B cell (primary cell): ENCODE results near the gene SDK2. TPM values are rescaled to one million over a fixed set of nuclear protein-coding genes. Genes with fewer than 3 reads are reported as not detected.

Experiments
- ATAC-seq: fragments of 200-7000 bp; cut with Tn5 transposase; one replicate; pipeline ENCODE4 v1.10.0; 2021; ENCODE audit warnings: low read depth, mild to moderate bottlenecking, moderate number of reproducible peaks, moderate library complexity
- CTCF ChIA-PET: fragments of 350-600 bp; sonication (Branson Sonifier 250); formaldehyde crosslinking; loops from one replicate; lab custom pipeline; 2021; ENCODE audit warnings: antibody characterized with exemption, inconsistent platforms; lab: Charles Lee
- POLR2A ChIA-PET: fragments of 350-600 bp; sonication (Branson Sonifier 250); formaldehyde crosslinking; loops from one replicate; lab custom pipeline; 2021; ENCODE audit warnings: antibody characterized with exemption; lab: Charles Lee
- DNase-seq: peaks from one replicate; pipeline ENCODE4 v3.0.0; 2013
- H2AFZ ChIP-seq: 2 replicates; pipeline ENCODE4 v1.6.1; 2012; ENCODE audit warnings: mild to moderate bottlenecking, low read depth, low read length; ENCODE audit not compliant: insufficient read depth, poor library complexity, severe bottlenecking
- H3K27ac ChIP-seq, 2 donors: 1 replicate in 1 of 2; 2 replicates in 1 of 2; pipeline ENCODE4 v1.5.1; 2012 to 2013; ENCODE audit warnings: low read length in 2 of 2, mild to moderate bottlenecking in 2 of 2, moderate library complexity in 1 of 2
- H3K27me3 ChIP-seq, 4 experiments: fragments of 200-600 bp in 1 of 4; sonication (generic) in 1 of 4; replicated peaks in 1 of 4; 1 replicate in 2 of 4; 2 replicates in 2 of 4; pipeline versions ENCODE4 v1.6.1 to v1.7.0; 2013 to 2016; ENCODE audit warnings: low read length in 3 of 4, mild to moderate bottlenecking in 2 of 4, mixed read lengths in 1 of 4, moderate library complexity in 1 of 4; ENCODE audit not compliant: insufficient read depth in 4 of 4, control insufficient read depth in 3 of 4; ENCODE audit errors: control extremely low read depth in 1 of 4
- H3K36me3 ChIP-seq, 2 experiments: replicated peaks in 1 of 2; 1 replicate in 1 of 2; 2 replicates in 1 of 2; pipeline versions ENCODE4 v1.6.1 to v1.7.1; 2013; ENCODE audit warnings: low read length in 1 of 2; ENCODE audit not compliant: insufficient read depth in 2 of 2, control insufficient read depth in 1 of 2; ENCODE audit errors: control extremely low read depth in 1 of 2, extremely low read depth in 1 of 2
- H3K4me1 ChIP-seq, 2 donors: fragments of 200-600 bp in 1 of 2; sonication (generic) in 1 of 2; 1 replicate in 1 of 2; 2 replicates in 1 of 2; pipeline versions ENCODE4 v1.5.1 to v1.6.1; 2013 to 2017; ENCODE audit warnings: low read length in 2 of 2; ENCODE audit not compliant: control insufficient read depth in 2 of 2, insufficient read depth in 2 of 2
- H3K4me2 ChIP-seq: replicated peaks from 2 replicates; pipeline ENCODE3; 2012; ENCODE audit warnings: mild to moderate bottlenecking, low read depth, low read length; ENCODE audit not compliant: poor library complexity, severe bottlenecking
- H3K4me3 ChIP-seq, 5 experiments: fragments of 200-600 bp in 1 of 5; sonication (generic) in 1 of 5; 1 replicate in 3 of 5; 2 replicates in 2 of 5; pipeline versions ENCODE4 v1.5.1 to v1.7.0; 2011 to 2016; ENCODE audit warnings: low read length in 4 of 5, mild to moderate bottlenecking in 4 of 5, low read depth in 2 of 5, control low read depth in 1 of 5, moderate library complexity in 1 of 5; ENCODE audit not compliant: insufficient read depth in 1 of 5; ENCODE audit errors: control extremely low read depth in 1 of 5, extremely low read depth in 1 of 5
- H3K79me2 ChIP-seq: fragments of 200-600 bp; sonication (generic); one replicate; pipeline ENCODE4 v1.6.0; 2016; ENCODE audit warnings: low read length; ENCODE audit not compliant: control insufficient read depth, insufficient read depth
- H3K9ac ChIP-seq: fragments of 200-600 bp; sonication (generic); 2 replicates; pipeline ENCODE4 v1.6.1; 2017; ENCODE audit warnings: mild to moderate bottlenecking, low read length, moderate library complexity
- H3K9me3 ChIP-seq, 3 donors: one replicate each; pipeline versions ENCODE4 v1.6.1 to v1.7.1; 2013; ENCODE audit warnings: low read length in 2 of 3; ENCODE audit not compliant: control insufficient read depth in 2 of 3, insufficient read depth in 1 of 3; ENCODE audit errors: control extremely low read depth in 1 of 3
- H4K20me1 ChIP-seq: 2 replicates; pipeline ENCODE4 v1.6.0; 2012; ENCODE audit warnings: mild to moderate bottlenecking, low read length; ENCODE audit not compliant: insufficient read depth, control insufficient read depth, poor library complexity, severe bottlenecking
- H3K27ac Mint-ChIP-seq: one replicate; pipeline ENCODE4 v1.8.0; 2021; ENCODE audit warnings: mixed read lengths
- H3K27me3 Mint-ChIP-seq: one replicate; pipeline ENCODE4 v1.8.0; 2021; ENCODE audit warnings: mixed read lengths
- H3K4me1 Mint-ChIP-seq: one replicate; pipeline ENCODE4 v1.8.0; 2021; ENCODE audit warnings: mixed read lengths
- H3K4me3 Mint-ChIP-seq: one replicate; pipeline ENCODE4 v1.8.0; 2021; ENCODE audit warnings: mixed read lengths
- H3K9me3 Mint-ChIP-seq: one replicate; pipeline ENCODE4 v1.8.0; 2022; ENCODE audit warnings: mixed read lengths; ENCODE audit not compliant: insufficient read depth
- CTCF ChIP-seq: fragments of 200-600 bp; IDR thresholded peaks from one replicate; pipeline ENCODE4 v1.8.0; 2022; ENCODE audit warnings: antibody characterized with exemption, mild to moderate bottlenecking
- EZH2 ChIP-seq: IDR thresholded peaks from 2 replicates; pipeline ENCODE4 v1.6.1; 2012; ENCODE audit warnings: borderline replicate concordance, low read depth, mild to moderate bottlenecking, moderate library complexity, low read length; ENCODE audit not compliant: insufficient read depth, poor library complexity, severe bottlenecking
- WGBS: methylation state at CpG from one replicate; pipeline ENCODE4 v1.1.5; 2013; ENCODE audit warnings: missing lambda C conversion rate; ENCODE audit not compliant: insufficient coverage; 5-methylcytosine and 5-hydroxymethylcytosine counted together
- intact Hi-C: fragments of 100-400 bp; cut with micrococcal nuclease; formaldehyde crosslinking; loops from one replicate; pipeline ENCODE4 v1.10.0; 2022
- polyA plus RNA-seq: library from polyadenylated mRNA; depleted of rRNA; stranded (reverse); fragments of >200 nt; gene quantifications from 2 replicates; pipeline ENCODE4 v1.2.3, GENCODE V29; 2012
- total RNA-seq, 2 donors: library from RNA; stranded (reverse); fragments of 120-200 nt in 1 of 2; gene quantifications; 1 replicate in 1 of 2; 2 replicates in 1 of 2; pipeline versions ENCODE4 v1.2.3 to v1.2.4, GENCODE V29; 2013 to 2022

Gene SDK2
- total and polyA plus RNA-seq, 2 donors (not counting 1 experiment from before 2014, with no cell fraction given), result 3.2 to 13.0 TPM

GRCh38 chr17:73635101-73635817 is 9.0 kb downstream of the SDK2 start:
- ChIA-PET CTCF (interaction anchor here (1.1 to 1.8 kb wide), 4 partner anchors 9 to 75 kb away, joined by 3 to 5 read pairs (median 4); partner anchors contain the start of gene SDK2), POLR2A (no interaction called here)
- 92% methylated on average over 8 of the region's 12 CpGs for WGBS
- H3K27ac Mint-ChIP-seq, result no peak overlapping the region
- no peak for ATAC-seq
- H3K27me3 ChIP-seq, result no peaks in the 10 kb centered on the region
- no peak overlapping the region for H3K9ac ChIP-seq
- peaks cover 92% of the 10 kb centered on the region for H3K79me2 ChIP-seq
- no peak for TF ChIP-seq EZH2
- TF ChIP-seq CTCF, result no peak
- peaks cover 43% of the 10 kb centered on the region for H4K20me1 ChIP-seq
- H3K9me3 Mint-ChIP-seq, result no peaks in the 10 kb centered on the region
- H3K4me3 ChIP-seq, result no peak overlapping the region
- H2AFZ ChIP-seq, result no peak overlapping the region
- peaks cover 0 to 4% of the 10 kb centered on the region in 2 experiments for H3K36me3 ChIP-seq
- intact Hi-C loops, result no loop called here
- no peak overlapping the region for H3K27ac ChIP-seq
- DNase-seq, result no peak
- H3K27me3 Mint-ChIP-seq, result no peaks in the 10 kb centered on the region
- no peak overlapping the region for H3K4me3 Mint-ChIP-seq
- H3K4me1 Mint-ChIP-seq, result peaks cover 10% of the 10 kb centered on the region
- peaks cover 0 to 3% (median 0%) of the 10 kb centered on the region in 3 donors for H3K9me3 ChIP-seq
- no peak overlapping the region for H3K4me2 ChIP-seq
- no peaks in the 10 kb centered on the region for H3K4me1 ChIP-seq

DNA sequence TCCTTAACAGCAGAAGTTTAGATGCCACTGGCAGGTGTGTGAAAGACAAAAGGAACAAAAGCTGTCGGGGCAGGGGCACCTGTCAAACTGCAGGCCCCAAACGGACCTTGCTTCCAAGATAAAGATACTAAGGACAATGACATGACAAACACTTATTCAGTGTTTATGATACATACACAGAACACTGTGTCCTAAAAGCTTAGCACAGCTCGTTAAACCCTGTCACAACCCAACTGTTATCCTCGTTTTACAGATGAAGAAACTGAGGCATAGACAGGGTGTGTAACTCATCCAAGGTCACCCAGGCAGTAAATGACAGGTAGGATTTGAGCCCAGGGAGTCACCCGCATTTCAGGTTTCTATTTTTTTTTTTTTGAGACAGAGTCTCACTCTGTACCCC is 9.6 kb downstream of the SDK2 start:
- POLR2A ChIA-PET, result no interaction called here
- 95% methylated on average over 4 of the region's 5 CpGs for WGBS
- no peak overlapping the region for H3K27ac Mint-ChIP-seq
- DNase-seq (no peak), ATAC-seq (no peak)
- H3K27me3 Mint-ChIP-seq, result no peaks in the 10 kb centered on the region
- Histone ChIP-seq H3K27me3 (no peaks in the 10 kb centered on the region), H2AFZ (no peak overlapping the region), H3K36me3 (peaks cover 0 to 4% of the 10 kb centered on the region in 2 experiments), H3K9ac (no peak overlapping the region), H3K4me1 (no peaks in the 10 kb centered on the region), H3K79me2 (peaks cover 91% of the 10 kb centered on the region), H4K20me1 (peaks cover 49% of the 10 kb centered on the region), H3K9me3 (peaks cover 0 to 3% (median 0%) of the 10 kb centered on the region in 3 donors), H3K27ac (no peak overlapping the region), H3K4me2 (no peak overlapping the region), H3K4me3 (no peak overlapping the region)
- peaks cover 10% of the 10 kb centered on the region for H3K4me1 Mint-ChIP-seq
- H3K4me3 Mint-ChIP-seq, result no peak overlapping the region
- H3K9me3 Mint-ChIP-seq, result no peaks in the 10 kb centered on the region
- CTCF ChIA-PET, result interaction anchor here (1.1 to 1.8 kb wide), 3 partner anchors 10 to 75 kb away, joined by 3 to 5 read pairs (median 4); no protein-coding TSS in a partner anchor
- no peak for TF ChIP-seq CTCF
- TF ChIP-seq EZH2, result no peak
- intact Hi-C loops, result no loop called here
